AG20443 (cell line): ENCODE measurements around the gene MBOAT1.
A peak's percentile ranks its signal among the peaks of the same experiment; 100 is the strongest.

Experiments
- DNase-seq: peaks from one replicate; pipeline ENCODE4 v3.0.0; 2012; ENCODE audit warnings: low spot score, mixed read lengths

The MBOAT1 gene

GRCh38 chr6:20099156-20099555 is 113.1 kb downstream of the MBOAT1 start:
- DNase-seq = no peak

- DNase-seq = no peak
Observed at GRCh38 chr6:20098267-20098876, 113.9 kb downstream of the MBOAT1 start.

- no peak for DNase-seq
Observed at GRCh38 chr6:20096536-20096935, 115.7 kb downstream of the MBOAT1 start.

GRCh38 chr6:20095436-20095835 is 116.8 kb downstream of the MBOAT1 start:
- no peak for DNase-seq

GRCh38 chr6:20092071-20092566 is 120.2 kb downstream of the MBOAT1 start:
- DNase-seq = peak; percentile 46

- no peak for DNase-seq
Observed at GRCh38 chr6:20086992-20087391, 125.3 kb downstream of the MBOAT1 start.

- DNase-seq = no peak
Observed at GRCh38 chr6:20085817-20086216, 126.5 kb downstream of the MBOAT1 start.

GRCh38 chr6:20084411-20084810 is 127.9 kb downstream of the MBOAT1 start:
- DNase-seq = no peak

- no peak for DNase-seq
Observed at GRCh38 chr6:20071998-20072397, 140.3 kb downstream of the MBOAT1 start.

GRCh38 chr6:20070047-20070446 is 142.2 kb downstream of the MBOAT1 start:
- no peak for DNase-seq

- DNase-seq = no peak
Observed at GRCh38 chr6:20069021-20069522, 143.2 kb downstream of the MBOAT1 start.

GRCh38 chr6:20068421-20068988 is 143.8 kb downstream of the MBOAT1 start:
- no peak for DNase-seq

- DNase-seq = no peak
Observed at GRCh38 chr6:20061952-20062351, 150.3 kb downstream of the MBOAT1 start.

GRCh38 chr6:20060252-20060651 is 152.0 kb downstream of the MBOAT1 start:
- DNase-seq = no peak

GRCh38 chr6:20058912-20059311 is 153.4 kb downstream of the MBOAT1 start:
- DNase-seq = no peak

- no peak for DNase-seq
Observed at GRCh38 chr6:20058121-20058905, 154.0 kb downstream of the MBOAT1 start.

GRCh38 chr6:20056350-20056992 is 155.8 kb downstream of the MBOAT1 start:
- DNase-seq = peak; percentile 65

- no peak for DNase-seq
Observed at GRCh38 chr6:20055916-20056315, 156.4 kb downstream of the MBOAT1 start.
